IMR-90 (cell line): ENCODE measurements around the gene PDE11A.

Experiments
- BHLHE40 ChIP-seq: fragments of 150-350 bp; IDR thresholded peaks from 2 replicates; pipeline ENCODE4 v1.6.1; 2016; ENCODE audit warnings: mild to moderate bottlenecking, low read depth, low read length
- CEBPB ChIP-seq: IDR thresholded peaks from 2 replicates; pipeline ENCODE4 v1.6.1; 2012; ENCODE audit warnings: low read depth, low read length, improper control_type of control experiment
- MAZ ChIP-seq: IDR thresholded peaks from 2 replicates; pipeline ENCODE4 v1.6.1; 2012; ENCODE audit warnings: low read depth, mild to moderate bottlenecking, low read length, improper control_type of control experiment, moderate library complexity, borderline replicate concordance
- MXI1 ChIP-seq: IDR thresholded peaks from 2 replicates; pipeline ENCODE4 v1.6.1; 2012; ENCODE audit warnings: low read depth, mild to moderate bottlenecking, low read length, moderate library complexity, borderline replicate concordance
- POLR2A ChIP-seq: IDR thresholded peaks from 2 replicates; pipeline ENCODE4 v1.6.1; 2012; ENCODE audit warnings: mild to moderate bottlenecking, low read depth, low read length
- RAD21 ChIP-seq: IDR thresholded peaks from 2 replicates; pipeline ENCODE4 v1.6.1; 2012; ENCODE audit warnings: low read length, improper control_type of control experiment
- SMC3 ChIP-seq: fragments of 150-350 bp; IDR thresholded peaks from 2 replicates; pipeline ENCODE4 v1.6.1; 2016; ENCODE audit warnings: low read depth, mild to moderate bottlenecking, antibody characterized with exemption, low read length, moderate library complexity
- TF ChIP-seq, protein P1 (sequence below): conservative IDR thresholded peaks from 2 replicates; pipeline ENCODE4 v1.5.1; 2012; ENCODE audit warnings: mild to moderate bottlenecking, low read depth, low read length, improper control_type of control experiment
- TF ChIP-seq, protein P2 (sequence below): fragments of 150-350 bp; IDR thresholded peaks from 2 replicates; pipeline ENCODE4 v1.6.1; 2016; ENCODE audit warnings: low read depth, mild to moderate bottlenecking, low read length, moderate library complexity, borderline replicate concordance

DNA sequence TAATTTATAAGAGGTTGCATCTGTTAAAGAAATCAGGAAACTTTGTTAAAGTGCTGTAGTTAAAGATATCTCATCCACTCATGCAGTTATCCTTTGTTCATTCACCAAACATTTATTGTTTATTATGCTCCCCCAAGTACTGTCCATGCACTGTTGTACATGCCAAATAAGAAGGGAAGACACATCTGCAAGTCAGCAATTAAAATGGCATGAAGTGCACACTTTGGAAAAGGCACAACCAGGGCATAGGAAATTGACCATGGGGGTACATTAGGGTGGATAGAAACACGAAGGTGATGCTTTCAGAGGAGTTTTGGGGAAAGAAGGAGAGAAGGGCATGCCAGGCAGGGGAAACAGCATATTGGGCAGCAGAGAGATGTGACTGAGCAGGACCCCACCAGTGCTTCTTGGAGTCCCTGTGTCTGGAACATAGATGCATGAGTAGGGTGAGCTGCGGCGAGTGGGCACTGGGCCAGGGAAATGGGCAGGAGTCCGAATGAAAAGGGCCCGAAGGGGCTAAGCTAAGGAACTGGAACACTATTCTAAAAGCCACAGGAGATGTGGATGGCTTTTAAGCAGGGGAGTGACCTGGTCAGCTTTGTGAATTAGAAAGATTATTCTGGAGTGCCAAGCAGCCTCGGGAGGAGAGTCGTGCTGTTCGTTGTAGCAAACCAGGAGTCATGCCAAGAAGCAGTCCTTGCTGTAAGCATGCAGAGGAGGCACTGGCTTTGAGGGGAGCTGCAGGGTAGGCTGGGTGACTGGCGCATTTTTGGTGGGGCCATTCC, 363.7 kb downstream of the PDE11A start:
- TF ChIP-seq MXI1 (no peak), RAD21 (no peak), POLR2A (no peak), SMC3 (no peak), CEBPB (no peak), BHLHE40 (no peak), MAZ (no peak)
- TF ChIP-seq, protein P1, sequence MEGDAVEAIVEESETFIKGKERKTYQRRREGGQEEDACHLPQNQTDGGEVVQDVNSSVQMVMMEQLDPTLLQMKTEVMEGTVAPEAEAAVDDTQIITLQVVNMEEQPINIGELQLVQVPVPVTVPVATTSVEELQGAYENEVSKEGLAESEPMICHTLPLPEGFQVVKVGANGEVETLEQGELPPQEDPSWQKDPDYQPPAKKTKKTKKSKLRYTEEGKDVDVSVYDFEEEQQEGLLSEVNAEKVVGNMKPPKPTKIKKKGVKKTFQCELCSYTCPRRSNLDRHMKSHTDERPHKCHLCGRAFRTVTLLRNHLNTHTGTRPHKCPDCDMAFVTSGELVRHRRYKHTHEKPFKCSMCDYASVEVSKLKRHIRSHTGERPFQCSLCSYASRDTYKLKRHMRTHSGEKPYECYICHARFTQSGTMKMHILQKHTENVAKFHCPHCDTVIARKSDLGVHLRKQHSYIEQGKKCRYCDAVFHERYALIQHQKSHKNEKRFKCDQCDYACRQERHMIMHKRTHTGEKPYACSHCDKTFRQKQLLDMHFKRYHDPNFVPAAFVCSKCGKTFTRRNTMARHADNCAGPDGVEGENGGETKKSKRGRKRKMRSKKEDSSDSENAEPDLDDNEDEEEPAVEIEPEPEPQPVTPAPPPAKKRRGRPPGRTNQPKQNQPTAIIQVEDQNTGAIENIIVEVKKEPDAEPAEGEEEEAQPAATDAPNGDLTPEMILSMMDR: no peak
- TF ChIP-seq, protein P2, sequence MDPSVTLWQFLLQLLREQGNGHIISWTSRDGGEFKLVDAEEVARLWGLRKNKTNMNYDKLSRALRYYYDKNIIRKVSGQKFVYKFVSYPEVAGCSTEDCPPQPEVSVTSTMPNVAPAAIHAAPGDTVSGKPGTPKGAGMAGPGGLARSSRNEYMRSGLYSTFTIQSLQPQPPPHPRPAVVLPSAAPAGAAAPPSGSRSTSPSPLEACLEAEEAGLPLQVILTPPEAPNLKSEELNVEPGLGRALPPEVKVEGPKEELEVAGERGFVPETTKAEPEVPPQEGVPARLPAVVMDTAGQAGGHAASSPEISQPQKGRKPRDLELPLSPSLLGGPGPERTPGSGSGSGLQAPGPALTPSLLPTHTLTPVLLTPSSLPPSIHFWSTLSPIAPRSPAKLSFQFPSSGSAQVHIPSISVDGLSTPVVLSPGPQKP: no peak
